Effector memory CD4-positive, alpha-beta T cell (primary cell): ENCODE data around the gene SH3RF3.

Experiments
- DNase-seq, 3 donors: peaks; one replicate each; pipeline ENCODE4 v3.0.0-alpha.2; 2020
- H3K27ac ChIP-seq: 2 replicates; pipeline ENCODE4 v1.7.0; 2013; ENCODE audit warnings: mild to moderate bottlenecking, low read length, moderate library complexity; ENCODE audit not compliant: insufficient read depth, poor library complexity, severe bottlenecking
- H3K27me3 ChIP-seq: replicated peaks from 2 replicates; pipeline ENCODE4 v1.7.0; 2013; ENCODE audit warnings: mild to moderate bottlenecking, low read length; ENCODE audit not compliant: insufficient read depth, control insufficient read depth, poor library complexity, severe bottlenecking
- H3K36me3 ChIP-seq: 2 replicates; pipeline ENCODE4 v1.7.0; 2013; ENCODE audit warnings: mild to moderate bottlenecking, low read length, moderate library complexity; ENCODE audit not compliant: control insufficient read depth, insufficient read depth
- H3K4me1 ChIP-seq: 2 replicates; pipeline ENCODE4 v1.7.0; 2013; ENCODE audit warnings: low read length, mild to moderate bottlenecking; ENCODE audit not compliant: control insufficient read depth, insufficient read depth, poor library complexity, severe bottlenecking
- H3K4me3 ChIP-seq: 2 replicates; pipeline ENCODE4 v1.7.0; 2013; ENCODE audit warnings: low read length, low read depth, mild to moderate bottlenecking; ENCODE audit not compliant: insufficient read depth, poor library complexity, severe bottlenecking
- H3K9me3 ChIP-seq: 2 replicates; pipeline ENCODE4 v1.7.0; 2013; ENCODE audit warnings: mild to moderate bottlenecking, low read length, moderate library complexity; ENCODE audit not compliant: control insufficient read depth

The SH3RF3 gene

DNA sequence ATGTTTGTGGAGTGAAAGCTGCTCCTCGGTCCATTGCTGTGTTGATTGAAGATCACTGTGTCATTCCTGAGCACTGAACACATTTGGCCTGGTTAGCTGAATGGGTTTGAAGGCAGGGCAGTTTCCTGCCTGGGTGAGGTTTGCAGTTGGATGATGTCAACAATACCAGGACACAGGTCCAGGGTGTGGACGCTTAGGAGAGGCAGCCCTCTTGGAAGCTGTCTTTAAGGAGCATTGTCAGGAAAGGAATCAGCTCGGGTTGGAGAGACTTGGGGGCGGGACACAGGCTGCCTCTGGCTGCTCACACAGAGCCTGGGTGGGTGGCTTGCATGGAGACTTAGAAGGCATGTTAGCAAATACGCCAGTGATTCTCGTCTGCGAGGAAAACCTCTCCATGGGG, 247.1 kb downstream of the SH3RF3 start:
- H3K9me3 ChIP-seq: no peaks in the 10 kb centered on the region
- H3K36me3 ChIP-seq: no peaks in the 10 kb centered on the region
- no peaks in the 10 kb centered on the region for H3K4me1 ChIP-seq
- H3K27me3 ChIP-seq: no peaks in the 10 kb centered on the region
- no peak overlapping the region for H3K27ac ChIP-seq
- DNase-seq: no peak
- H3K4me3 ChIP-seq: no peak overlapping the region

DNA sequence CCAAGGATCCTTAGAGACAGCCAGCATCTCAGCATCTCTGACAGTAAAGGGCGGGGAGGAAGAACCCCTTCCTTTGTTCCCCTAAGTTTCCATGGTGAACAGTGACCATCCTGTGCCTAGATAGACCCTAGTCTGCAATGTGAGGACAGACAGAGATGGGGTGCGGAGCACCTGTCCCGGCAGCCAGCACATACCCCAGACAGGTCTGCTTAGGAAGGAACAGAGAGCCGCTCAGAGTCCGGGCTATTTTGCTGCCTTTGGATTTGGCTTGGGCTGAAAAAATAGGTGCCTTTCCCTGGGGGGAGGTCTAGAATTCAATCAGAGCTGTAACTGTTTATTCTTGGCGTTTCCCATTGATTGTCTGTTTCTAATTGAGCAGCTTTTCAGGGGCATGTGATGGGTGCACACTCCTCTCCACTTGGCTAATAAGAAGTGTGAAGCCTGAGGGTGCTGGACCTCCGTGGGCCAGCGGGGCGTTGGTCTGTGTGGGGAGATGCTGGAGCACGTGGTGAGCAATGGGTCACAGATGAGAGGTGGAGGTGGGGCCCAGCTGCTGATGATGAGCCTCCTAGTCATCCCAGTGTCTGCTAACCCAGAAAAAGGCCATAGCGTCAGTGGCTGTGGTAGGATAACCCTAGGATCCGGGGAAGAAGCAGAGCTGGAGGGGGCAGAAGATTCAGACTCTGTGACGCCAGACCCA, 247.9 kb downstream of the SH3RF3 start:
- Histone ChIP-seq H3K27me3 (no peaks in the 10 kb centered on the region), H3K4me1 (no peaks in the 10 kb centered on the region), H3K9me3 (no peaks in the 10 kb centered on the region), H3K27ac (no peak overlapping the region), H3K36me3 (no peaks in the 10 kb centered on the region), H3K4me3 (no peak overlapping the region)
- no peak for DNase-seq

DNA sequence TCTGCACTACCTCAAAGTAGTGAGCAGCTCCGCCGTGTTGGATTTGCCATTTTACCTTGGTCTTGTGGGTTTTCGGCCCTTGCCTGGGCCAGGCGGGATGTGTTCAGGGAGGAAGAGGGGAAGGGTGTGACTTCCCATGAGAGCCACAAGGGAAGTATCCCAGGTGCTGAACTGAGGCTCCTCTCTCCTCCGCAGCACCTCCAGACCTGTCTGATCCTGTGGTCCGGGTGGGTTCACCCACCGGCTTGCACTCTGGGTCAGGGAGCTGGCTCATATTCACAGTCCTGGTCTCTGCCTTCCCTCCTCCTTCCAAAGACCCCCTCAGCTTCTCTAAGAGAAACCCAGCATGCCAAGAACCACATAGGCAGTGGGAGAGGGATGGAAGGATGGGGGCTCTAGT, 249.0 kb downstream of the SH3RF3 start:
- DNase-seq: no peak
- Histone ChIP-seq H3K4me1 (no peaks in the 10 kb centered on the region), H3K27ac (no peak overlapping the region), H3K27me3 (no peaks in the 10 kb centered on the region), H3K9me3 (no peaks in the 10 kb centered on the region), H3K36me3 (no peaks in the 10 kb centered on the region), H3K4me3 (no peak overlapping the region)

DNA sequence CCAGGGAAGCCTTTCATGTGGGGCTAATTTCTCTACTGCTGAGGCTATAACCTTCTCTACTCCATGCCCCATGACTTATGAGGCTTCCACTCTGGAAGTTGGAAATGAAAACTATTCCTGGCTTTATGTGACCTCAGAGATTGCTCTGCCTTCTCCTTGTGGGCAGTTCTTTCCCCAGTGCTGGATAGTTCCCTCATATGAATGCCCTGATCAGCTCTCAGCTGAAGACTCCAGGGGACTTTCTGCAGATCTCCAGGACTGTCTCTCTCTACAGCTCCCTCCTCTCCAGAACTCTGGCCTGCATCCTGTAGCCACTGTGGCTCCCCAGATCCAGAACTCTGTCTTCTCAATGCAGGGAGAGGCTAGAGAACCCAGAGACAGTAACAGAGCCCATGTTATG, 249.7 kb downstream of the SH3RF3 start:
- Histone ChIP-seq H3K27me3 (no peaks in the 10 kb centered on the region), H3K9me3 (no peaks in the 10 kb centered on the region), H3K4me3 (no peak overlapping the region), H3K4me1 (no peaks in the 10 kb centered on the region), H3K36me3 (no peaks in the 10 kb centered on the region), H3K27ac (no peak overlapping the region)
- no peak for DNase-seq

DNA sequence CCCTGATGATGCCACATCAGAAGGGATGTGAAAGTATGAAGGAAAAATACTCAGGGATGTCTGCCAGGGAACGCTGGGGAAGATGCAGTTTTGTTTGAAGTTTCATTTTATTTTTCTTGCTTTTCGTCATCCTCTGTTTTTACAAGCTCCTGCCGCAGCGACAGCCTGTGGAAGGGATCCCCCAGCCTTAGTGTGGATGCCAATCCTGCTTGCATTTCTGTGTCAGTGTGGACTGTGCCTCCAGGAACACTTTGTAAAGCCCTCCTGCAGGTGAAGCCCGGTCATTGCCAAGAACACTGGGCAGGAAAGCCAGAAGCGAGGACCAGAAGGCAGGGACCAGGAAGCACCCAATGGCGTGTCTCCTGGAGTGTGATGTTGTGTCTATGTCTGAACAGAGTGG, 250.5 kb downstream of the SH3RF3 start:
- no peak overlapping the region for H3K4me3 ChIP-seq
- no peak overlapping the region for H3K27ac ChIP-seq
- H3K9me3 ChIP-seq: no peaks in the 10 kb centered on the region
- H3K27me3 ChIP-seq: no peaks in the 10 kb centered on the region
- no peaks in the 10 kb centered on the region for H3K4me1 ChIP-seq
- no peak for DNase-seq
- H3K36me3 ChIP-seq: no peaks in the 10 kb centered on the region

DNA sequence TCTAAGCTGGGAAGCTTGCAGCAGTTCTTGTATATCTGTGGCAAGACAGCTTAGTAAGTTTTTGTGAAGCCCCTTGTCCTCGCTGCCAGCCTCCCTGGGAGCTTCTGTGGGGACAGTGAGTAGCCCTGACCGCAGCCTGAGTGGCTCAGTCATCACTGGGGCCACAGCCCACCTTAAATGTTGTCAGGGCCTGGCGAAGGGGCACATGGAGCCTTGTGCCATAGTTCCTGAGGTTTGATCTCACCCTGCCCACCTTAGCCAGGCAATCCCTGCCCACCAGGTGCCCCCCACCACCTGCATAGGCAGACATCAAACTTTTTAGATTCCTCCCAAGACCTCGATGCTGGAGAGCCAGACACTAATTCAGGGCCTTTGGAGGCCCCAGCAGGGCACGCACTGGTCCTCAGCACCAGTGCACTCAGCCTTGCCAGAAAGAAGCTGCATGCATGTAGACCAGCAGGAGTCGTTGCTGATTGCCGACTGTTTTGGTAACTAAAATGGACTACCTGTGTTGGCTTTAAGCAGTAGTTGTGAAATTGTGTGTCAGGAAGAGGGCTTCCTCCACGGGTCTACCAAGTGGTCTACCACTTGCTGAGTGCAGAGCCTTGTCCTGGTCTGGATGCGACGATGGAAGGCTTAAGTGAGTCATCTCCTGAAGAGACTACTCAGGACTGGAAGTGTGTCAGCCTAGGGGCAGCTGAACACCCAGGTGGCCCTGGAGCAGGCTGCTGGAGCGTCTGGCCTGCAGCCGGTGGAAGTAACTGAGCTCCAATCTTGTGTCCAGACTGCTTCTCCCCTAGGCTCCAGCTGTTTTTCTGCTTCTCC, 251.7 kb downstream of the SH3RF3 start:
- Histone ChIP-seq H3K4me3 (no peak overlapping the region), H3K4me1 (no peaks in the 10 kb centered on the region), H3K27ac (no peak overlapping the region), H3K27me3 (no peaks in the 10 kb centered on the region), H3K36me3 (no peaks in the 10 kb centered on the region), H3K9me3 (no peaks in the 10 kb centered on the region)
- no peak for DNase-seq

DNA sequence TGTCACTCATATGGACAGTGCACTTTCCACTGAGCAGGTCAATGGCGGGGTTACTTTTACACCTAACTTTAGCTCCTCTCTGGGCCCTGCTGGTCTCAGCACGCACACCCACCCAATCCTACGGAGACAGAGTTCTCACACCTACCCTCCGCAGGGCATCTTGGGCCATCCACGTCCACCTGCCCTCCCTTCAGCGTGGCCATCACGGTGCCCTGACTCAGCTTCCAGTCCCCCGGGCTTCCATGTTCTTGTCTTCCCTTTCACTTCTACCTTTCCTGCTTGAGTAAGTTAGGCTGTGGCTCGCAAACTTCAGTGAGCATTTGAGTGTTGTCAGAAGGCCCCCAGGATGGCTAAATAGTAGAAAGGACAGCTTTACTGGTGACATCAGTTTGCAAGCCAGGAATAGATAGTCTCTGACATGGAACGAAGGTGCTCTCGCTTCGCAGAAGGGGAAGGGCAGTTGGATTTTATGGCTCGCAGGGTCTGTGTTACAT, 252.4 kb downstream of the SH3RF3 start:
- no peak overlapping the region for H3K27ac ChIP-seq
- H3K9me3 ChIP-seq: no peaks in the 10 kb centered on the region
- H3K36me3 ChIP-seq: no peaks in the 10 kb centered on the region
- no peaks in the 10 kb centered on the region for H3K4me1 ChIP-seq
- DNase-seq: no peak
- H3K4me3 ChIP-seq: no peak overlapping the region
- H3K27me3 ChIP-seq: no peaks in the 10 kb centered on the region

DNA sequence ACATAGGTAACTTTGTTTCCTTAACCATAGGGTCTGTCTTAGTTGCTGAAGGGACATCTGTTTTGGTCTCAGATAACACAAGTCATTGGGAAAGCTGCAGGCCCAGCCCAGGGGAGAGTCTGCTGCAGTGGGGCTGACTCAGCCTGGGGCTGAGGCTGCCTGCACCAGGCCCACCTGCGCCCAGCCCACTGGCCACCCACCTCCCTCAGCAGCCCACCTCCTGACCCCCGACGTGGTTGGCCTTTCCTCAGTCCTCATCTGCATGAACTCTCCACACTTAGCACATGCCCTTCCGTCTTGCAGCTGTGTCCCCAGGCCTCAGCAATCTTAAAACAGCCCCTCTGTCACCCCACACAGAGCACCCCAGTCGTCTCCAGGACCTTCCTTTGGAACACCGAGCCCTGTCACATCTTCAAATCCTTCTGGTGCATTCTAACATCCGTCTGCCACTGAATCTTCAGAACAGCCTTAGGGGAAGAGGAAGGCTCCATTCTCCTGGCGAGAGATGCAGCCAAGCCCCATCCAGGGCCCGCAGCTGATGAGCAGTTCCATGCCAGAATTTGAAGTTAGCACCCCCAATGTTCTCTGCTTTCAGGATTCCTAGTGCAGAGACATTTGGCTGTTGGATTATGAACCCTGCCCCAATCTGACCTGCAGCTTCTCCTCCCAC, 253.4 kb downstream of the SH3RF3 start:
- Histone ChIP-seq H3K36me3 (no peaks in the 10 kb centered on the region), H3K27ac (no peak overlapping the region), H3K4me1 (no peaks in the 10 kb centered on the region), H3K4me3 (no peak overlapping the region), H3K27me3 (no peaks in the 10 kb centered on the region), H3K9me3 (no peaks in the 10 kb centered on the region)
- no peak for DNase-seq

DNA sequence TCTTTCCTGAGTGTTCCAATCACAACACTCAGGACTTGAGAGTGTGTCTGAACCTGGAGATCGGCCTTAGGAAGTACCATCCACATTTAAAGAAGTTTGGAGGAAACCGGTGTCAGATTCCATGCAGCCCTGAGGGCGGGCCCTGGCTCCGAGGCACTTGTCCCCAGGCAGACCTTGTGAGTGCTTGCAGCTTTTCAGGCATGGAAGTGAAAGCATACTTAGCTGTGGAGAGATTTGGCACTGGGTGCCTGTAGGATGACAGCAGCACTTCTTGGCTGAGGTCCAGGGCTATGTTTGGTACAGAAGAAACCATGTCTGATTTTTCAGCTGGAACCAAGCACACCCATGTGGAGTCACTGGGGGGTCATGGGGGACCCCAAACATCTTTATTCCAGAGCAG, 253.9 kb downstream of the SH3RF3 start:
- no peaks in the 10 kb centered on the region for H3K36me3 ChIP-seq
- H3K27ac ChIP-seq: no peak overlapping the region
- H3K4me1 ChIP-seq: no peaks in the 10 kb centered on the region
- no peak overlapping the region for H3K4me3 ChIP-seq
- H3K27me3 ChIP-seq: no peaks in the 10 kb centered on the region
- no peak for DNase-seq
- no peaks in the 10 kb centered on the region for H3K9me3 ChIP-seq
